ENCODE results near the gene KRTAP5-10. TPM values are rescaled to one million over a fixed set of nuclear protein-coding genes. Genes with fewer than 3 reads are reported as not detected.

The KRTAP5-10 gene
- total and polyA plus RNA-seq, 9 of the 15 experiments (the other 6 are each of a cell fraction or from before 2014, with no cell fraction given): not detected

DNA sequence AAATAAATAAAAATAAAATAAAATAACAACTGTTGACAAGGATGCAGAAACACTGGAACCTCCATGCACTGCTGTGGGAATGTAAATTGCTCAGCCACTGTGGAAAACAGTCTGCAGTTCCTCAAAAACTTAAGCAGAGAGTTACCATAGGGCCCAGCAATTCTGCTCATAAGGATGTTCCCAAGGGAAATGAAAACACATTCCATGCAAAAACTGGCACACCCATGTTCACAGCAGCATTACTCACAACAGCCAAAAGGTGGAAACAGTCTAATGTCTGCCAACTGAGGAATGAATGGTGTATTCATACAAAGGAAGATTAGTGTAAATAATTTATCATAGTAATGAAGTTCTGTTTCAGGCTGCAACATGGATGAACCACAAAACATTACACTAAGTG is 3.2 kb upstream of the KRTAP5-10 start:
- intact Hi-C loops (cut with micrococcal nuclease): no loop called here
- Histone ChIP-seq H3K9ac (ENCODE audit: insufficient read depth in 1 of 2, low read depth in 2 of 2, low read length in 2 of 2) (no peak overlapping the region), H3K27me3 (ENCODE audit: control insufficient read depth in 2 of 2, insufficient read depth in 2 of 2, low read length in 2 of 2) (peaks cover 5 to 24% of the 10 kb centered on the region in 2 experiments; a peak in 4 of 5 replicates), H3K36me3 (ENCODE audit: control insufficient read depth, insufficient read depth, low read length) (no peaks in the 10 kb centered on the region), H3K27ac (ENCODE audit: extremely low read depth, low read depth, low read length) (no peak overlapping the region), H3K4me3 (no peak overlapping the region), H3K79me2 (ENCODE audit: control insufficient read depth, insufficient read depth, low read length) (no peaks in the 10 kb centered on the region), H3K4me1 (replicated peaks in 1 of 2; ENCODE audit: control insufficient read depth in 2 of 2, insufficient read depth in 2 of 2, low read length in 2 of 2) (no peaks in the 10 kb centered on the region), H3K9me3 (replicated peaks; ENCODE audit: control insufficient read depth, insufficient read depth, low read depth, low read length) (no peaks in the 10 kb centered on the region), H3K4me2 (ENCODE audit: insufficient read depth, low read length) (no peak overlapping the region), H3K9me1 (ENCODE audit: control insufficient read depth, insufficient read depth, low read length) (no peaks in the 10 kb centered on the region), H2AFZ (ENCODE audit: low read depth, low read length) (no peak overlapping the region), H4K20me1 (replicated peaks; ENCODE audit: control insufficient read depth, insufficient read depth, low read length) (no peaks in the 10 kb centered on the region)
- in situ Hi-C loops (cut with MboI): no loop called here
- DNase-seq (ENCODE audit: extremely low read depth in 1 of 4, low spot score in 3 of 4): no peak
- ChIA-PET CTCF (ENCODE audit: low intra/inter-chr PET ratio) (no interaction called here), POLR2A (no interaction called here)
- no TSS peak for BruUV-seq (replicated peaks)
- TF ChIP-seq MAFK (IDR thresholded peaks at IDR 0.05; ENCODE audit: low read length) (no peak), HMG20A (CRISPR knock-in tag; conservative IDR thresholded peaks at IDR 0.05) (no peak), ZNF830 (CRISPR knock-in tag; IDR thresholded peaks at IDR 0.05) (no peak), WHSC1 (IDR thresholded peaks at IDR 0.05; ENCODE audit: low read length) (no peak), XRCC4 (IDR thresholded peaks at IDR 0.05; ENCODE audit: extremely low read depth, insufficient read depth, insufficient read length) (no peak)
- TF ChIP-seq, protein P1, sequence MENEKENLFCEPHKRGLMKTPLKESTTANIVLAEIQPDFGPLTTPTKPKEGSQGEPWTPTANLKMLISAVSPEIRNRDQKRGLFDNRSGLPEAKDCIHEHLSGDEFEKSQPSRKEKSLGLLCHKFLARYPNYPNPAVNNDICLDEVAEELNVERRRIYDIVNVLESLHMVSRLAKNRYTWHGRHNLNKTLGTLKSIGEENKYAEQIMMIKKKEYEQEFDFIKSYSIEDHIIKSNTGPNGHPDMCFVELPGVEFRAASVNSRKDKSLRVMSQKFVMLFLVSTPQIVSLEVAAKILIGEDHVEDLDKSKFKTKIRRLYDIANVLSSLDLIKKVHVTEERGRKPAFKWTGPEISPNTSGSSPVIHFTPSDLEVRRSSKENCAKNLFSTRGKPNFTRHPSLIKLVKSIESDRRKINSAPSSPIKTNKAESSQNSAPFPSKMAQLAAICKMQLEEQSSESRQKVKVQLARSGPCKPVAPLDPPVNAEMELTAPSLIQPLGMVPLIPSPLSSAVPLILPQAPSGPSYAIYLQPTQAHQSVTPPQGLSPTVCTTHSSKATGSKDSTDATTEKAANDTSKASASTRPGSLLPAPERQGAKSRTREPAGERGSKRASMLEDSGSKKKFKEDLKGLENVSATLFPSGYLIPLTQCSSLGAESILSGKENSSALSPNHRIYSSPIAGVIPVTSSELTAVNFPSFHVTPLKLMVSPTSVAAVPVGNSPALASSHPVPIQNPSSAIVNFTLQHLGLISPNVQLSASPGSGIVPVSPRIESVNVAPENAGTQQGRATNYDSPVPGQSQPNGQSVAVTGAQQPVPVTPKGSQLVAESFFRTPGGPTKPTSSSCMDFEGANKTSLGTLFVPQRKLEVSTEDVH (IDR thresholded peaks at IDR 0.05; ENCODE audit: low read depth, partially characterized antibody): no peak
- no peak for ATAC-seq
- no peak for FAIRE-seq
